GM08714 (cell line): ENCODE measurements around the gene SOX6.

ENCODE experiments used
- H3K4me3 ChIP-seq: fragments of 200-500 bp; sonication (Bioruptor generic); 2 replicates; pipeline ENCODE4 v1.5.1; 2014; ENCODE audit warnings: mild to moderate bottlenecking, low read length, inconsistent platforms
- ZNF274 ChIP-seq: IDR thresholded peaks from 2 replicates; pipeline ENCODE4 v1.6.1; 2012; ENCODE audit warnings: mild to moderate bottlenecking, low read depth, low read length

The SOX6 gene

GRCh38 chr11:16127732-16128131 lies 228.6 kb downstream of the SOX6 start:
- H3K4me3 ChIP-seq: no peak overlapping the region
- TF ChIP-seq ZNF274: no peak

DNA sequence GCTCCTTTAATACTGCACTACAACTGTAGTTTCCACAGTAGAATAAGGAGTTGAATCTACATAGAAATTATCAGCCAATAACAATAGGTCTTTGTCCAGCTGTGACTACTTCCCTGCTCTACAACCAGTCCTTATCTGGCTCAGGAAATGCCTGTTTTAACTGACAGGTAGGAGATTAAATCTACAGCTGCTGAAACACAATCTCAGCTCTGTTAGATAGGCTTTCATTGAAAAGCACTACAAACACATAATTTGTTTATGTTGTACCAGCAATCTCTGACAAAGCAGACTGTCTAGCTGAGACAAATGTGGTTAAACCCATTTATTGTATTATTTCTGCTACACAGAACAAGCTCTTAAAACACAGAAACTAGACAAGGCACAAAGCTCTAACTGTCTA lies 230.0 kb downstream of the SOX6 start:
- no peak overlapping the region for H3K4me3 ChIP-seq
- no peak for TF ChIP-seq ZNF274

- no peak overlapping the region for H3K4me3 ChIP-seq
- TF ChIP-seq ZNF274: no peak
Measured at GRCh38 chr11:16125796-16126195, 230.6 kb downstream of the SOX6 start.

GRCh38 chr11:16124390-16124789 lies 232.0 kb downstream of the SOX6 start:
- H3K4me3 ChIP-seq: no peak overlapping the region
- no peak for TF ChIP-seq ZNF274

DNA sequence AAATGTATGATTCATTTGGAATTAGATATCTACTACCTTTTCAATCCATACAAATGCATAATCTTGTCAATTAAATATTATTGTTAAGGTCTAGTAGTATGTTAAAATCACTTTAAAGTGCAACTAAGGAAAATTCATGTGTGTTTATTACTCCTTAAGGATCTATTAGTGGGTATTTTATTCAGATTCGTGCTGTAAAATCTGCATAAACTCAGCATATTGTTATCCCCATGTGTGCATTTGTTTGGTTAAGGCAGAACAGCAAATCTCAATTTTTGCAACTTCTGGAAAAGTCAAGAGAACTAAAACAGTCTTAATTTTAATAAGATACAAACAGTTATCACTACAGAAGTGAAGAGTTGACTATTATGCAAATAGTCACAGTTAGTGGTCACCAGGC lies 234.5 kb downstream of the SOX6 start:
- no peak for TF ChIP-seq ZNF274
- H3K4me3 ChIP-seq: no peak overlapping the region

DNA sequence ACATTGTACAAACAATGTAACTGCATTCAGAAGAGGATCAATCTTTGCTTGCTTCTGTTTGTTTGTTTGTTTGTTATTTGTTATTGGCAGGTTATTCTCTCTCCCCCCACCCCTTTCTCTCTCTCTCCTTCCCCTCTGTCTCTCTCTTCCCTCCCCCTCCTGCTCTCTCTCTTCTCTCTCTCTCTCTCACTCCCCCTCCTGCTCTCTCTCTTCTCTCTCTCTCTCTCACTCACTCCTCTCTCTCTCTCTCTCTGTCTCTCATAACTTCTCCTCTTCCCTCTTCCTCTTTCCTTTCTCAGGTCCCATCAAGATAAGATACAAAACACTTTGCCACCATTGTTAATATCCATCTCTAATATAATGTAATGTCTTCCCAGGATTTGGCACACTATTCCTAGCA lies 236.3 kb downstream of the SOX6 start:
- no peak for TF ChIP-seq ZNF274
- no peak overlapping the region for H3K4me3 ChIP-seq

- no peak for TF ChIP-seq ZNF274
- H3K4me3 ChIP-seq: no peak overlapping the region
Measured at GRCh38 chr11:16117989-16118756, 238.2 kb downstream of the SOX6 start.

DNA sequence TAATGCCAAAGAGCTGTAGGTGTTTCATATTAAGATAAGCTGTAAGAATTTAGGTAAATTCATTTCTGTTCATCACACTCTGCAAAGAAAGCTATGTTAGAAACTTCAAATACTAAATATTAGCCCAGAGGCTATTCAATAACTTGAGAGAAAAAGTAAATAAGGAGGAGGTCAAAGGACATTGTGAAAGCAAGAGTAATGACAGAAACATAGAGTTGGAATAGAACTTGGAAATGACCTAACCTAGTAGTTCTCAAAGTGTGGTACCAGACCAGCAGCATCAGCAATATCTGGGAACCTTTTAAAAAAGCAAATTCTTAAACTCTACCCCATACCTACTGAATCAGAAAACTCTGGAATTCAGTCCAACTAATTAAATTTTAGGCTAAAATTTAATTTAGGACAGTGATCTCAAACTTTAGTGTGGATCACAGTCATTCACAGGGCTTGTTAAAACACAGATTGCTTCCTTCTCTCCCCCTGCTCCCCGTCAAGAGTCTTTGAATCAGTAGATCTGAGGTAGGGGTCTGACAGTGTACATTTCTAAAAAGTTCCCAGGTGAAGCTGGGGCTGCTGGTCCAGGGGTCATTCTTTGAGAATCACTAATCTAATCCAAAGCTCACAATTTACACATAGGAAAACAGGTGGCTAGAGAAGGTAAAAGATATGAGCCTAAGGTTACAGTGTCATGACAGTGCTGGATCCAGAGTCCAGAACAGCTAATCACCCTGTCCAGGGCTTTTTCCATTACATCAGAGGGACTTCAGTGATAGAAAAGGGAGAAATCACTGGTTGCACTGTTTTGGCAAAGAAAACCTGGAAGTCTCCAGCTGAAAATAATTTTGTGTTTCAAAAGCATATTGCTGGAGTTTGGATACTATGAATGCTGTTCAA lies 241.1 kb downstream of the SOX6 start:
- TF ChIP-seq ZNF274: no peak
- H3K4me3 ChIP-seq: no peak overlapping the region

DNA sequence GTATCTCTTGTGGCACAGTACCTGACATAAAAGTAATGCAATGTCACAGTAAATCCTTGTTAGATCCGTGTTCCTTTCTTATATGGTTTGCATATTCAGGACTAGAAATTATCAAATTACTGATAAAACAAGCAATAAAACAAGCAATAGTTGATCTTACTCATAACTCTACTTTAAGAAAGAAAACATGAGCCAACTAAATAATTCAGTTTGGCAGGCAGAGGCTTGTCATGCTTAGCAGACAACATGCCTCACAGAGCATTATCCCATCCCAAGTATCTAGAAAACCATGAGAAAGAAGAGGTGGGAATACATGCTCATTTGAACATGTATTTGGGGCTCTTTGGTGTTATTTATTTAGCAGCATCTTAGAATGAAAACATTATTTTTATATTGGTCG lies 241.9 kb downstream of the SOX6 start:
- H3K4me3 ChIP-seq: no peak overlapping the region
- TF ChIP-seq ZNF274: no peak

- TF ChIP-seq ZNF274: no peak
- no peak overlapping the region for H3K4me3 ChIP-seq
Measured at GRCh38 chr11:16111690-16112089, 244.7 kb downstream of the SOX6 start.

GRCh38 chr11:16110886-16111285 lies 245.5 kb downstream of the SOX6 start:
- TF ChIP-seq ZNF274: no peak

DNA sequence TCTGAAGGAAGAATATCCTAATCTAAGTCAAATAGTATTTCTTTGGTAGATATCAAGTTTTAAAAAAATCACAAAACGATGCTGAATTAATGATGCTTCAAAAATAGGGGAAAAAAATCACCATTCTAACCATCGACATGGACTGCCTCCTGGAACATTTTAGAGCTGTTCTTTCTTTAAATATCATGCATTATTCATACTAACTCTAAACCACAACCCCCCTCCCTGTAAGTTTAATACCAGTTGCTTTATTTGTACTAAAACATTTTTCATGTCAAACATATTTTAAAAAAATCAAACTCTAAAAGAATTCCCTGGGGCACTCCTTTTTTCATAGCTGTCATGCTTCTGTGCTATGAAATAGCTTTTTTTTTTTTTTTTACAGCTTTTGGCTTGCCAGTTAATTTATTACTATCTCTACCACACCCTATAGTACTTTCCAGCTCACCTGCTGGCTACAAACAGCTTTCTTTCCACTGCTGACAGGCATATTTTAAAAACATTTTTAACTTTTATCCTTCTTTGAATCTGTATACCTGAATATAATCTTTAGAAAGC lies 256.9 kb downstream of the SOX6 start:
- H3K4me3 ChIP-seq: no peak overlapping the region
- no peak for TF ChIP-seq ZNF274

More at GRCh38 chr11:16110886-16111285, 245.5 kb downstream of the SOX6 start:
- no peak overlapping the region for H3K4me3 ChIP-seq

DNA sequence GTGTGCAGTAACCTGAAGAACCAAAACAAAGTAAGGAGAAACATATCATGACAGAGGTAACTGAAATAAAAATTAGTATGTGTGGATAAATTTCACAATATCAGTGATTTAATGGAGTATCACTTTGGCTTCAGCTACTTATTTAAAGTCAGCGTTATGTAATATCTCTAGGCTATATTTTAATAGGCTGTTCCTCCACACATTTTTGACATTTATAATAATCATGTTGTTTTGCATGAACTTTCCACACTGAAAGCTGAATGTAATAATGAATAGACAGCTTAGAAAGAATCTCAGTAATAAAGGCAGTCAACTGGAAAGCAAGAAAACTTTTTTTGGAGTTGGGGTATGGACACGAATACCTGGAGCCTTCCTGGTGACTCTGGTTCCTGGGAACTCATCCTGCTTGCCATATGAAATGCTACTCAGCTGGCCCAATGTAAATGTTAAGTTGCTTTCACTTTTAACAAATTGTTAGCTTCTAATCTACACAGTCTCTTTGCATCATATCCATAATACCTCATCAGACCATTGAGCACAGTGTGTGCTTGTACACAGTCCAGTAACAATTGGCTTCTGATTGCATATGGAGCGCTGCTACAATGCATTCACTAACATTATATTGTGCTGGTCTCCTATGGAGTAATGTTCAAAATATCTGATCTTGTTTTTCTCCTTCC lies 257.7 kb downstream of the SOX6 start:
- TF ChIP-seq ZNF274: no peak
- H3K4me3 ChIP-seq: no peak overlapping the region

DNA sequence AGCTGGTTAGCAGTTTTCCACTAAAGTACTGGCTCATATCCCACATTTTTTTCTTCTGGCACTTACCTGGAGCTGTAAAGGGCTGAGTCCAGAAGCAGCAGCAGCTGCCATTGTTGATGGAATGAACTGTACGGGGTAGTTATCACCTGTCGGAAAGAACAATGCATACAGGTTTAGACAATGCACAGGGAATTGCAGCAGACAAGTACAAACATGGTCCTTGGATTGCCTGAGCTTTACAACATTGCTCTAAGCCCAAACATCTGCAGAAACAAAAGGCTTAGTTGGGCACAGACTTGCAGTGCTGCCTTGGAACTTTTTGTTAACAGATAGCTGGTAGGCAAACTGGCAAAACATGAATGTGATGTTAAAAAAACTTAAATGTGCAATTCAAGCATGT lies 258.8 kb downstream of the SOX6 start:
- TF ChIP-seq ZNF274: no peak
- H3K4me3 ChIP-seq: no peak overlapping the region

DNA sequence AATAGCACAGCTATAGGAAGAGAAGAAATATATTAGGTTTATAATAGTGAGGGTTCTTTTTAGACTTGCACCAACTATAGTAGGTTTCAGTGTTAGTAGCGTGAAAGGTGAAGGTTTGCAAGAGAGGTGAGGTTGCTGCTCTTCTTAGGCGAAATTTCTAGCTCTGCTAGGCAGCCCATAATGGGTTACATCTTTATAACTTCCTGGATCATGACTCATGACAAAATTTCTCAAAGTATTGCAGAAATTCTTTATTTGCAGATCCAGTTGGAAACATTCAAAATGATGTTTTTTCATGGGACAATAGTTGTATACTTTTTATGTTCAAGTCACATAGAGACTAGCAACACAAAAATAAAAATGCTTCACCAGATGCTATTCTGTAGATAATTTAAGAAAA lies 260.0 kb downstream of the SOX6 start:
- TF ChIP-seq ZNF274: no peak
- no peak overlapping the region for H3K4me3 ChIP-seq
